Vagina (tissue), 2 donors: ENCODE results near the gene STAMBP. TPM values are rescaled to one million over a fixed set of nuclear protein-coding genes. Genes with fewer than 3 reads are reported as not detected.

Experiments
- DNase-seq, 2 donors: peaks; one replicate each; pipeline ENCODE4 v3.0.0-alpha.2; 2017; ENCODE audit errors: extremely low spot score in 2 of 2
- H3K27ac ChIP-seq: fragments of 200-600 bp; sonication (generic); one replicate; pipeline ENCODE4 v1.5.1; 2019
- H3K27me3 ChIP-seq: fragments of 200-600 bp; sonication (generic); one replicate; pipeline ENCODE4 v1.5.1; 2019
- H3K36me3 ChIP-seq, 2 donors: fragments of 200-600 bp; sonication (generic); one replicate each; pipeline ENCODE4 v1.5.1; 2017 to 2019
- H3K4me1 ChIP-seq: fragments of 200-600 bp; sonication (generic); one replicate; pipeline ENCODE4 v1.5.1; 2019
- H3K4me3 ChIP-seq, 2 donors: fragments of 200-600 bp; sonication (generic); 1 replicate in 1 of 2; 2 replicates in 1 of 2; pipeline ENCODE4 v1.5.1; 2016 to 2019
- H3K9me3 ChIP-seq: fragments of 200-600 bp; sonication (generic); one replicate; pipeline ENCODE4 v1.5.1; 2019
- CTCF ChIP-seq, 3 experiments: fragments of 450-650 bp in 2 of 3; fragments of 200-600 bp in 1 of 3; sonication (generic) in 1 of 3; IDR thresholded peaks; one replicate each; pipeline ENCODE4 v1.5.1; 2017 to 2019; ENCODE audit warnings: antibody characterized with exemption in 3 of 3, mild to moderate bottlenecking in 2 of 3, moderate library complexity in 2 of 3
- POLR2A ChIP-seq, 2 donors: fragments of 450-650 bp; IDR thresholded peaks; one replicate each; pipeline ENCODE4 v1.6.1; 2017; ENCODE audit warnings: antibody characterized with exemption in 2 of 2, mild to moderate bottlenecking in 2 of 2, moderate library complexity in 2 of 2
- POLR2AphosphoS5 ChIP-seq, 2 donors: sonication (generic); formaldehyde crosslinking; IDR thresholded peaks; one replicate each; pipeline ENCODE4 v1.9.0; 2017; ENCODE audit warnings: antibody characterized with exemption in 2 of 2, mild to moderate bottlenecking in 2 of 2, low read depth in 1 of 2; ENCODE audit not compliant: insufficient read depth in 1 of 2
- intact Hi-C: fragments of 100-400 bp; cut with DNase I; formaldehyde crosslinking; loops from one replicate; pipeline ENCODE4 v1.15.1; 2023
- total RNA-seq: library from RNA; depleted of rRNA; stranded (reverse); fragments of >200 nt; gene quantifications from one replicate; pipeline ENCODE4 v1.2.3, GENCODE V29; 2016

The STAMBP gene
- total RNA-seq, 1 donor from 2014 or later = 30.4 TPM

GRCh38 chr2:73832930-73833329 is 4.2 kb downstream of the STAMBP start:
- intact Hi-C loops = no loop called here
- Histone ChIP-seq H3K36me3 (peaks cover 0 to 32% of the 10 kb centered on the region in 2 donors), H3K4me1 (peaks cover 51% of the 10 kb centered on the region), H3K4me3 (no peak overlapping the region), H3K9me3 (no peaks in the 10 kb centered on the region), H3K27ac (no peak overlapping the region), H3K27me3 (no peaks in the 10 kb centered on the region)
- DNase-seq = no peak
- no peak for TF ChIP-seq POLR2AphosphoS5 (IDR thresholded peaks at IDR 0.05; ENCODE audit: insufficient read depth in 1 of 2, low read depth in 1 of 2)
- no peak for TF ChIP-seq POLR2A (IDR thresholded peaks at IDR 0.05)
- TF ChIP-seq CTCF (IDR thresholded peaks at IDR 0.05) = no peak

GRCh38 chr2:73836141-73836943 is 7.6 kb downstream of the STAMBP start:
- Histone ChIP-seq H3K4me1 (peaks cover 37% of the 10 kb centered on the region), H3K27ac (no peak overlapping the region), H3K27me3 (no peaks in the 10 kb centered on the region), H3K9me3 (no peaks in the 10 kb centered on the region), H3K4me3 (no peak overlapping the region), H3K36me3 (peaks cover 0 to 26% of the 10 kb centered on the region in 2 donors)
- no peak for TF ChIP-seq CTCF (IDR thresholded peaks at IDR 0.05)
- TF ChIP-seq POLR2AphosphoS5 (IDR thresholded peaks at IDR 0.05; ENCODE audit: insufficient read depth in 1 of 2, low read depth in 1 of 2) = no peak
- DNase-seq = no peak
- intact Hi-C loops = no loop called here

- Histone ChIP-seq H3K27me3 (no peaks in the 10 kb centered on the region), H3K4me1 (peaks cover 25% of the 10 kb centered on the region), H3K27ac (peak overlapping the region; percentile 24), H3K4me3 (no peak overlapping the region), H3K36me3 (peaks cover 0 to 20% of the 10 kb centered on the region in 2 donors), H3K9me3 (no peaks in the 10 kb centered on the region)
- TF ChIP-seq POLR2A (IDR thresholded peaks at IDR 0.05) (no peak), CTCF (IDR thresholded peaks at IDR 0.05) (no peak), POLR2AphosphoS5 (IDR thresholded peaks at IDR 0.05; ENCODE audit: insufficient read depth in 1 of 2, low read depth in 1 of 2) (no peak)
- DNase-seq = no peak
- intact Hi-C loops = no loop called here
These were observed 9.3 kb downstream of the STAMBP start for GRCh38 chr2:73837847-73838585.

GRCh38 chr2:73838889-73839534 is 10.3 kb downstream of the STAMBP start:
- no peak overlapping the region for H3K27ac ChIP-seq
- H3K27me3 ChIP-seq = no peaks in the 10 kb centered on the region
- H3K4me1 ChIP-seq = peaks cover 18% of the 10 kb centered on the region
- no peaks in the 10 kb centered on the region for H3K9me3 ChIP-seq
- peak in 1 of 2 donors; percentile 33 for TF ChIP-seq POLR2AphosphoS5 (IDR thresholded peaks at IDR 0.05; ENCODE audit: insufficient read depth in 1 of 2, low read depth in 1 of 2)
- no peak for TF ChIP-seq CTCF (IDR thresholded peaks at IDR 0.05)
- TF ChIP-seq POLR2A (IDR thresholded peaks at IDR 0.05) = no peak
- intact Hi-C loops = no loop called here
- H3K4me3 ChIP-seq = no peak overlapping the region
- no peak for DNase-seq
- peaks cover 0 to 20% of the 10 kb centered on the region in 2 donors for H3K36me3 ChIP-seq
